NCI-H2171 (cell line): ENCODE measurements around the gene SHB.

Experiments
- DNase-seq: peaks from one replicate; lab custom pipeline; 2025; lab: John Stamatoyannopoulos, UW

SHB gene

DNA sequence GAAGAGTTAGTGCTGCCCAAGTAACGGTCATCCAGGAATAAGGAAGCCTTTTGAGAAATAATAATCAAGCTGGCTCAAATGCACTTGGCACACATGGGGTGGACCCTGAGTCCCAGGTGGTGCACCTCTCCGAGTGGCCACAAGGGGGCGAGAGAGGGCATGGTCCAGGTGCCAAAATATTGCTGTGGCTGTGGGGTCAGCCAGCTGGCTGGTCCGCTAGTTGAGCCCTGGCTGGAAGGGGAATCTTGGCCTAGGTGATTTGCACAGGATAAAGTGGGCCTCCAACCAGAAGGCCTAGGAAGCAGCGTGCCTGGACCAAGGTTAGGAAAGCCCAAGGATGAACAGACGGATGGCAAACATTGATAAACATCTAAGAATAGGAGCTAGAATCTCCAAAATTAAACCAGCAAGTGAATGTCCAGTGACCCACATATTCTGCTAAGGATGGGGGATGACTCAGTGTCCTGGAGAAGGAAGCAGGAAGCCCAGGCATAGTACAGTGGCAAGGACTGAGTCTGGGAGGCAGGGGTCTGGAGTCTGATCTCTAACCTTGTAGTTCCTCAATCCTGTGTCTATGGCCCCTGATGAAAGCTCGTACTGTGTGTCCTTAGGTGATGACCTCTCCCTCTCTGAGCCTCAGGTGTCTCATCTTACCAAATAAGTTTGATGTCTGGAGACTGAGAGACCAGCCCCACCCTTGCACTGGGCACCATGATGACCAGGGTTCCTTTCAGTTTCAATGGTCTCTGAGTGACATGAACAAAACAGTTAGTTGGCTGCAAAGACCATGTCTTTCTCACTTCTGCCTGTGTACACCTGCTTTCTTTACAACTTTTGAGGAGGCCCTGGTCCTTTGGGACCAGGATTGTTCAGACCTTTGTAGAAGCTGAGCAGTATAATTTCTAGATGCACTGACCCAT is 19.2 kb upstream of the SHB start:
- DNase-seq, result no peak

DNA sequence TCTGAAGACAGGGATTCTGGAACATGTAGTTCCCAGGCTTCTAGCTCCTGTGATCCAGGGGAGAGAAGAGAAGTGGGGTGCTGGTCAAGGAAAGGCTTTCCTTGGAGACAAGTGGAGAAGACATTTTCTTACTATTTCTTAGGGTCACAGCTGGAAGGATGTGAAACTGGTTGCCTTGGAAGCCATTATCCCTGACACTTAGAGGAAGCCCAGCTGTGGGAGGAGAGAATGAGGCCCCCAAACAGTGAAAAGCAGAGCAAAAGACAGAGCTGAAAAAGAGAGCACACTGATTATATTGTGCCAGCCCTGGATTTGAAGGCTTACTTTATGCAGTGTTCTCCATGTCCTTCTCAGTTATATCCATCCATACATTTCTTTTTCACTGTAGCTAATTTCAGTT is 17.5 kb upstream of the SHB start:
- no peak for DNase-seq

GRCh38 chr9:38085308-38085707 is 16.3 kb upstream of the SHB start:
- DNase-seq, result no peak

DNA sequence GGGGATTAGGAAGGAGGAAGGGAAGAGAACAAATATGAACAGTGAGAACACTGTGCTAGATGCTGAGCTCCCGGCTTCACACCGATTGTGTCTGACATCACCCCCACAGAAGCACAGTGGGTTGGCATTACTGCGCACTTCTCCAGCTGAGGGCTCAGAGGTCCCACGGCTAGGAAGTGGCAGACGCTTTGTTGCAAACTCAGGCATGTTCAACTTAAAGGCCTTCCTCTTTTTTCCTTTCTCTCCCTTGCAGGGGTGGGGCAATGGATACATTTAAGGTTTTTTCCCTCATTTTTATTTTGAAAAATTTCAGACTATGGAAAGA is 15.5 kb upstream of the SHB start:
- no peak for DNase-seq

- no peak for DNase-seq
Observed at GRCh38 chr9:38083858-38084555, 15.0 kb upstream of the SHB start.

DNA sequence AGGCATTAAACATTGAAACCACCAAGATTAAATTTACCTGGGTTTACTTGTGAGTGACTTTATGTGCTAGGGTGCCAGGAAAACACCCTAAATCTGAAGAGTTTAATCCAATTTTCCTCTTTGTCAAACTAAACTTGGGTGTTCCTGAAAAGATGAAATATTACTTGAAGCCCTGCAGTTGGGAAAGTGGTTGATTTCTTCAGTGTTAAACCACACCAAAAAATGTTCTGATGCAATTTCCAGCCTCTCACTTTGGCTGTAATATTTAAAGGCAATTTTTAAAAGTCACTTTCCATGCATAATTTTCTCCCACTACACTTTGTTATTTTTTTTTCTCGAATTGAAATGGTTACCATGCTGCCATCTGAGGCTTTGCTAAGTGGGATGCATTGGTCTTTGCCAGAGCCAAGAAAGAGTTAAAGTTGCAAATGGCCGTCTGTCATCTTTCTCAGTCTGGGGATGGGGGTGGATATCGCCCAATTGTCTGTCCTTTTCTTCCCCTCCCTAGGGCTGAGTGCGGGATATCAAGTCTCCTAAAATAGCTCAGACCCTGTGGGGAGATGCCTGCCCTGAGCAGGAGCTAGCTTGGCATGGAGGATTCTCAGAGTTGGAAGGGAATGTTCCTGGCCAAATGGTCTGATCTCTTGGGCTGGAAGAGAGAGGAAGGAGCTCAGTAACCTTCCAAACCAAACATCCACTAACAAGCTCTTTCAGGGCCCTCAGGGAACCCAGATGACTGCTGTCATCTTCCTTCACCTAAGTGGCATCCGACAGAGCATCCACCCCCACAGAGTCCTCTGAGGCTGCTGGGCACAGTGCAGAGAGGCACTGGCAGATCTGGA is 13.6 kb upstream of the SHB start:
- no peak for DNase-seq

GRCh38 chr9:38081356-38082108 is 12.5 kb upstream of the SHB start:
- no peak for DNase-seq

- no peak for DNase-seq
Observed at GRCh38 chr9:38079461-38080031, 10.5 kb upstream of the SHB start.

DNA sequence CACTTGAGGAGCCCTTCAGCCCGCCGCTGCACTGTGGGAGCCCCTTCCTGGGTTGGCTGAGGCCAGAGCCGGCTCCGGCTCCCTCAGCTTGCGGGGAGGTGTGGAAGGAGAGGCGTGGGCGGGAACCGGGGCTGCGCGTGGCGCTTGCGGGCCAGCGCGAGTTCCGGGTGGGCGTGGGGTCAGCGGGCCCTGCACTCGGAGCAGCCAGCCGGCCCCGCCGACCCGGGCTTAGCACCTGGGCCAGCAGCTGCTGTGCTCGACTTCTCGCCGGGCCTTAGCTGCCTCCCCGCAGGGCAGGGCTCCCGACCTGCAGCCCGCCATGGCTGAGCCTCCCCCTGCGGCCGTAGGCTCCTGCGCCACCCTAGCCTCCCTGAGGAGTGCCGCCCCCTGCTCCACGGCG is 6.2 kb upstream of the SHB start:
- no peak for DNase-seq

DNA sequence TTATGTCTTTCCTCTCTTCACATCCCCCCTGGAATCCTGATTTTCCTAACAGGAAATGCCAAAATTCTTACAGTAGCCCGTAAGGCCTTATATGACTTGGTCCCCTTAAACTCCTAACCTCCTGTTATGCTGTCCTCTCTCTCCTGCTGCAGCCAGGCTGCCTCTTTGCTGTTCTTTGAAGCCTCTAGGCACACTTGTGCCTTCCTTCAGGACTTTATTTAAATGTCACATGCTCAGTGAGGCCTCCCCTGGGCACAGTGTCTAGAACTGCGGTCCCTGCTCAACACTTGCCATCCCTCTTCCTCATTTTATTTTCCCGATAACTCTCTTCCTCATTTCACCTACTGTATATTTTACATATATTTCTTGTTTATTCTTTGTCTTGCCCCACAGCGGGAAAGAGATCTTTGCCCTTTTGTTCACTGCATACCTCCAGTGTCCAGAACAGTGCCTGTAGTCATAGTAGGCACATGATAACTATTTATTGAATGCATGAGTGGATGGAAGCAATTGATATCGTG is 5.5 kb upstream of the SHB start:
- no peak for DNase-seq

DNA sequence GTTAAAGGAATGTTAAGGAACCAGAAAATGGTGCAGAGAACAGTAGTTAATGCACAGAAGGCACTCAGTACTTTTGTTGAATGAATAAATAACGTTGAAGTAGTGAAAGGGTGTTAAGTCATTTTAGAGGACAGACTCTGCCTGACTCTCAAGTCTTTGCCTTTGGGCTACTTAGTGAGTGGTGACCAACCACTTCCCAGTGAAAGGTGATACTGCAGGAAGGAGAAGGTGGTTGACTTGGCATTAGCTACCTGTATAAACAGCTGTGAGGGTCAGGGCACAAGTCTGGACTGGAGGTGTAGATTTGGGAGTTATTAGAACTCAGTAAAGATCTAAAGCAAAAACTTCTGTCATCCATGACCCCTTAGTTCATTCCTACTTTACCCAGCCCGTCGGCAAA is 4.9 kb upstream of the SHB start:
- no peak for DNase-seq

DNA sequence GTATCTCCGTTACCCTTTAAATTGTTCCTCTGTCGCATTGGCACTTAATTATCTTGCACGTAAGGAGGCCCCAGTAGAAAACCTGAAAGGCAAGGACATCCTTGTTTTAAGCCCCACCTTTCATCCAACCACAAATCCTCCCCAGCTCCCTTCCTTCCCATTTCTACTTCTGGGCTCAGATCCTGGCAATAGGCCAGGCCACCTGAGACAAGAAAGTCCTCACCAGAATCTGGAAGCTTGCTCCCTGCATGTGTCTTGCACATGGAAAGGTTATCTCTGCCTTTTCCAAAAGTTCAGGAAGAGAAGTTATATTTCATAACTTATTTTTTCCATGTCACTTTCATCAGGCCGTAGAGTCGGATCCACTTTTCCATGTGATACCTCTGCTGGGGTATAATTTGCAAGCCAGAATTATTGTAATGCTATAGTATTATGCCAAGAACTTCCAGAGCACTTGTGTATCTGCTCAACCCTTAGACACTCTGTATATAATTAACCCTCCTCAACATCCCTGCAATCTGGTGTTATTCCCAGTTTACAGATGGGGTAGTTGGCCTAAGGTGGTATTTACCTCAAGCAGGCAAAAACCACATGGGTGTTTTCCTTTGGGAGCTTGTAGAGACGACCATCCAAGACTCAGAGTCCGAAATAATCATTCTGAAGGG is 2.6 kb upstream of the SHB start:
- no peak for DNase-seq

DNA sequence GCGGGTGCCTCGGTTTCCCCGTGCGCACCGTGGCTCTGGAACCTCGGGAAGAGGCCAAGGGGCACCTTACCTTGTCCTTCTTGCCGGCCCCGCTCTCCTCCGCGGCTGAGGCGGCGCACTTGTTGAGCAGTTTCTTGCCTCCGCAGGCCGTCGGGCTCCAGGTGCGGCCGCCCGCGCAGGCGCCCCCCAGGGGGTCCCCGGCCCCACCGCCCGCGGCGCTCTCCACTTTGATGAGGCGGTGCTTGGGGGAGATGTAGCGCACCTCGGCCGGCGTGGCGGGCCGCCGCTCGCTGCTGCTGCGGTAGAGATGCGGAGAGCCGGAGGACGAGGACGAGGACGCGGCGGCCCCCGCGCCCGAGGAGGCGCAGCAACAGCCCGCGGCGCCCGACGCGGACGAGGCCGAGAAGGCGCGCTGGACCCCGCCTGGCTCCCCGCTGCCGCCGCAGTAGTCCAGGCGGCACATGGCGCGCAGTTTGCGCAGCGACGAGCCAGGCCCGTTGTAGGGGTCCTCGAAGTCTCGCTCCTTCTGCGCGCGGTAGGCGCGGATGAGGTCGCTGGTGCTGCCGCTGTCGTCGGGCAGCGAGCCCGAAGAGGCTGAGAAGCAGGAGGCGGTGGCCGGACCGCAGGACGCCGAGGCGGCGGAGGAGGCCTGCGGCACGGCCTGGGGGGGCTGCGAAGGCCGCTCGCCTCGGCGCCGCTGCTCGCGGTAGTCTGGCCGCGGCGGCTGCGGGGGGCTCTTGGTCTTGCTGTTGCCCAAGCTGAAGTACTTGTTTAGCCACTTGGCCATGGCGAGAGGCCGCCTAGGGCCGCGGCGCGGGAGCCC is 957 bp downstream of the SHB start:
- DNase-seq, result no peak

DNA sequence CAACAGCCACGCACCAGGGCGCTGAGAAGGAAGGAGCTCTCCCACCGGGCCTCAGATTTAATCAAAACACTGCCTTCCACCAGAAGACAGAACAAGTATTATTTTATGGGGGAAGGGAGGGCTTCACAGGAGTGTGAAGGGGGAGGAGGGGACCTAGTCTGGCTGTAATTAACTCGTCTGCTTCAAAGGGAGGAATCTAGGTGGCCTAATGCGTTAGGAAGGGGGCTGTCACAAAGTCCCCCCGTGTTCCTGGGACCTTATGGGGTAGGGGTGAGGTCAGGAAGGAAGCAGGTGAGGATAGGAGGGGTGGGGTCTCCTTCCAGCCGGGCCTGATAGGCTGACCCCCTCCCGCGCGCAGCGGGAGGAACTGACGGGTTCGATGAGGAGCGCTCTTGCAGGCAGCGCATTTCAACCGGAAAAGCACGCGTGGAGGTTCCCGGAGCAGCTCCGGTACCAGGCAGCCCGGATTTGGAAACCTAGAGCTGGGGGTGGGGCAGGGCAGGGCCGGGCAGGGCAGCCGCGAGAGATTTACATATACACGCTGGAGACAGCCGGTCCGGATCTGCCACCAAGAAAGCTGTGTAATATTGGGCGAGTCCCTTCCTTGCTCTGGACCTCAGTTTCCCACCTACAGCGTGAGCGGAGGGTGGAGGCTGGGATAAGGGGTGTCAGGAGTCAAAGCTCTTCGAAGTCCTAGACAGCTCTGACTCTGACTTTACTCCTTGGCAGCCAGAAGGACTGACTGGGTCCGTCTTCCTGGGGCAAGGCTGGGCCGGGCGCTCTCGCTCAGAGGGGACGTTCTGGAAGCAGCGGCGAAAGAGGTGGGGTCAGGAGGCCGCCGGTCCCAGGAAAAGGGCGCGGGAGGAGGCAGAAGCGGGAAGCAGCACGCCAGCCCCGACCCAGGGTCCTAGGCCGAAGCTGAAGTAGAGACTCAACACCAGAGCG is 1.8 kb downstream of the SHB start:
- DNase-seq, result no peak

DNA sequence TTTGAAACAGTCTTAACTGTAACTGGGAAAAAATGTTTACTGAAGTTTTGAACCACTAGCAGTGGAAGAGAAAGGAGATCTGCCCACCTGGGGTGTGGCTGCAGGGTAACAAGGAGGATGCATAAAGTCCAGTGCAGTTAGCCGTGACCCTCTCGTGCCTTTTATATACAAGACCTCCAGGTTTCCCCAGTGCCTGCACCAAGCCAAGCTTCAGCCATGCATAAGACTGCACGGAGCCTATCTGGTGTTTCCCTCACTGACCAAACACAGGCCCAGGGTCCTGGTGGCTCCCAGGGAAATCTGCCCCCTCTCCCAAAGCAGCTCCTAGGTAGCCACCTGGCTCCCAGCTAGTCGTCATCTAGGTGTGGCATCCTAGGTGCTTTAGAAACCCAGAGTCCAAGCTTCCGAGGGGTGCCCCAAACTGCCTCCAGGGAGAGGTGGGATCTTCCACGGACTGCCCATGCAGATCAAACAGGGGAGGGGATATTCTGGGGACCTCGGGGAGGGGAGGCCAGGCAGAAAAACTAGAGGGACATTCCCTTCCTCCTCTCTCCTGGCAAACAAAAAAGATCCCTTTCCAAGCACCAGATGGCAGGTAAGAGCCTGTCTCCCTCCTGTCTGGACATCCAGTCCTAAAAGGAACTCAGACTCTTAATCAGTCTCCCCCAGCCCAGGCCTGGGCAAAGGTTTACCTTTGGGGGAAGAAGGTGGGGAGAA is 2.7 kb downstream of the SHB start:
- DNase-seq, result no peak

- DNase-seq, result no peak
Observed at GRCh38 chr9:38065369-38066075, 3.5 kb downstream of the SHB start.

DNA sequence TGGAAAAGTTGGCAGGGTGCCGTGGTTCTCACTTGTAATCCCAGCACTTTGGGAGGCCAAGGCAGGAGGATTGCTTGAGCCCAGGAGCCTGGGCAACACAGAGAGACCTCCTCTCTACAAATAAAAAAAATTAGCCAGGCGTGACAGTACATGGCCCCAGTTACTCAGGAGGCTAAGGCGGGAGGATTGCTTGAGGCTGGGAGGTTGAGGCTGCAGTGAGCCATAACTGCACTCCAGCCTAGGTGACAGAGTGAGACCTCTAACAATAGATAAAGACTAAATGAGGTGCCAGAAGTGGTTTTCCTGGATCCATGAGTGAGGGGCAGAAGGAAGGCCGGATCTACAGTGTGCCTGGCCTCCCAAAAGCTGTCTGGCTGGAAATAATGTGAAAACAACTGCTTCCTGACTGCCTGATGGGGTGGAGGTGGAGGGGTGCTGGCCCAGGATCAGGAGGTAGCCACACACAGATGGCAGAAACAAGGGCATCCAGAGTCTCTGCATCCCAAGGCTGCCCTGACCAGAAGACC is 4.1 kb downstream of the SHB start:
- DNase-seq, result no peak
